Measurements from ENCODE around the gene MED22.

DNA sequence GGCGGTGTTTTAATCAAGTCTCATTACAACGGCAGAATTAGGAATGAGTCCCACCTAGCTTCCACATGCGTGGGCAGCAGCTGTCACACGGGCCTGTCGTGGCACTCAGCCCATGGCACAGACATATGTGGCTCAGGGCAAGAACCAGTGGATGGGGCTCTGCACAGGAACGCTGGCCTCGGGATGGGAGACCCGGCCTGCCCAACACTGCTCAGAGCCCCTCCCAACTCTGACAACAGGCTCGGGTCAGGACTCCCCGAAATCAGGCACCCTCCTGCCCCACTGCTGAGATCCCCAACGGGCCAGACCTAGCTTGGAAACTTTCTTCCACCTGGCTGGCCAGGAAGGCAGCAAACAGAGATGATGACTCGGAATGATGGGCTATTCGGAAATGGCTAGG lies 7.0 kb downstream of the MED22 start:
- no peak for TF ChIP-seq POLR2AphosphoS5 (IDR thresholded peaks at IDR 0.05; ENCODE audit: low read depth, low read length)
- no peak for TF ChIP-seq TAF1 (IDR thresholded peaks at IDR 0.05; ENCODE audit: borderline replicate concordance, insufficient read depth, low read length)
- TF ChIP-seq, protein P1, sequence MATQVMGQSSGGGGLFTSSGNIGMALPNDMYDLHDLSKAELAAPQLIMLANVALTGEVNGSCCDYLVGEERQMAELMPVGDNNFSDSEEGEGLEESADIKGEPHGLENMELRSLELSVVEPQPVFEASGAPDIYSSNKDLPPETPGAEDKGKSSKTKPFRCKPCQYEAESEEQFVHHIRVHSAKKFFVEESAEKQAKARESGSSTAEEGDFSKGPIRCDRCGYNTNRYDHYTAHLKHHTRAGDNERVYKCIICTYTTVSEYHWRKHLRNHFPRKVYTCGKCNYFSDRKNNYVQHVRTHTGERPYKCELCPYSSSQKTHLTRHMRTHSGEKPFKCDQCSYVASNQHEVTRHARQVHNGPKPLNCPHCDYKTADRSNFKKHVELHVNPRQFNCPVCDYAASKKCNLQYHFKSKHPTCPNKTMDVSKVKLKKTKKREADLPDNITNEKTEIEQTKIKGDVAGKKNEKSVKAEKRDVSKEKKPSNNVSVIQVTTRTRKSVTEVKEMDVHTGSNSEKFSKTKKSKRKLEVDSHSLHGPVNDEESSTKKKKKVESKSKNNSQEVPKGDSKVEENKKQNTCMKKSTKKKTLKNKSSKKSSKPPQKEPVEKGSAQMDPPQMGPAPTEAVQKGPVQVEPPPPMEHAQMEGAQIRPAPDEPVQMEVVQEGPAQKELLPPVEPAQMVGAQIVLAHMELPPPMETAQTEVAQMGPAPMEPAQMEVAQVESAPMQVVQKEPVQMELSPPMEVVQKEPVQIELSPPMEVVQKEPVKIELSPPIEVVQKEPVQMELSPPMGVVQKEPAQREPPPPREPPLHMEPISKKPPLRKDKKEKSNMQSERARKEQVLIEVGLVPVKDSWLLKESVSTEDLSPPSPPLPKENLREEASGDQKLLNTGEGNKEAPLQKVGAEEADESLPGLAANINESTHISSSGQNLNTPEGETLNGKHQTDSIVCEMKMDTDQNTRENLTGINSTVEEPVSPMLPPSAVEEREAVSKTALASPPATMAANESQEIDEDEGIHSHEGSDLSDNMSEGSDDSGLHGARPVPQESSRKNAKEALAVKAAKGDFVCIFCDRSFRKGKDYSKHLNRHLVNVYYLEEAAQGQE (IDR thresholded peaks at IDR 0.05; ENCODE audit: insufficient read depth in 1 of 2, low read depth in 2 of 2, low read length in 2 of 2): no peak
- TF ChIP-seq SIN3A (IDR thresholded peaks at IDR 0.05; ENCODE audit: borderline replicate concordance, insufficient read depth, low read length): no peak

All from PFSK-1 (cell line).